HepG2 (cell line): ENCODE results near the gene MTG1. TPM values are rescaled to one million over a fixed set of nuclear protein-coding genes. Genes with fewer than 3 reads are reported as not detected.

Experiments used
- ATAC-seq: fragments of 200-7000 bp; cut with Tn5 transposase; 3 replicates; pipeline ENCODE4 v1.9.1; 2020; ENCODE audit warnings: mild to moderate bottlenecking, moderate library complexity
- BruUV-seq: library from RNA; stranded (reverse); fragments of 400-500 nt; replicated peaks from 2 replicates; lab custom pipeline; 2021; lab: Mats Ljungman, UMichigan
- CTCF ChIA-PET: fragments of 300-600 bp; formaldehyde crosslinking; extraction: SDS; loops from one replicate; lab custom pipeline; 2021; ENCODE audit warnings: low total read pairs, inconsistent platforms, low intra/inter-chr PET ratio; lab: Yijun Ruan, JAX
- POLR2A ChIA-PET: fragments of 350-600 bp; sonication (Branson Sonifier 250); formaldehyde crosslinking; loops from one replicate; lab custom pipeline; 2020; ENCODE audit warnings: antibody characterized with exemption, inconsistent platforms; lab: Yijun Ruan, JAX
- DNase-seq: peaks from one replicate; pipeline ENCODE4 v3.0.0-alpha.2; 2015; ENCODE audit warnings: low spot score
- FAIRE-seq: peaks from 3 replicates; lab custom pipeline; 2011; peaks lifted over from hg19 to GRCh38; lab: Jason Lieb, UNC
- H2AFZ ChIP-seq: one replicate; pipeline ENCODE4 v1.6.1; 2011; ENCODE audit warnings: low read length, inconsistent platforms
- H3K27ac ChIP-seq: fragments of 300-600 bp; 3 replicates; pipeline ENCODE4 v1.8.0; 2011; ENCODE audit warnings: mixed run types, mild to moderate bottlenecking, mixed read lengths, low read length, inconsistent platforms; ENCODE audit not compliant: insufficient read depth; ENCODE audit errors: extremely low read length
- H3K27me3 ChIP-seq, 2 experiments: fragments of 200-600 bp in 1 of 2; 2 replicates in 1 of 2; 3 replicates in 1 of 2; pipeline versions ENCODE4 v1.6.0 to v1.8.0; 2011; ENCODE audit warnings: low read length in 2 of 2, mild to moderate bottlenecking in 2 of 2, moderate library complexity in 2 of 2, inconsistent platforms in 1 of 2; ENCODE audit not compliant: insufficient read depth in 2 of 2, control insufficient read depth in 1 of 2
- H3K36me3 ChIP-seq, 2 experiments: fragments of 200-600 bp in 1 of 2; replicated peaks in 1 of 2; 2 replicates in 1 of 2; 3 replicates in 1 of 2; pipeline versions ENCODE4 v1.5.1 to v1.8.0; 2011; ENCODE audit warnings: low read length in 2 of 2, inconsistent platforms in 1 of 2; ENCODE audit not compliant: insufficient read depth in 2 of 2, control insufficient read depth in 1 of 2
- H3K4me1 ChIP-seq: 2 replicates; pipeline ENCODE4 v1.5.1; 2012; ENCODE audit warnings: low read length, inconsistent platforms; ENCODE audit not compliant: insufficient read depth
- H3K4me2 ChIP-seq: 2 replicates; pipeline ENCODE4 v1.6.0; 2011; ENCODE audit warnings: low read depth, low read length, inconsistent platforms
- H3K4me3 ChIP-seq, 3 experiments: fragments of 200-600 bp in 1 of 3; sonication (generic), shearing (Covaris generic) in 1 of 3; replicated peaks in 1 of 3; 2 replicates each; pipeline ENCODE4 v1.5.1; 2011 to 2016; ENCODE audit warnings: low read length in 3 of 3, inconsistent platforms in 2 of 3, low read depth in 2 of 3, mild to moderate bottlenecking in 2 of 3, control low read depth in 1 of 3, mixed read lengths in 1 of 3; ENCODE audit not compliant: insufficient read depth in 1 of 3
- H3K79me2 ChIP-seq: one replicate; pipeline ENCODE4 v1.6.1; 2011; ENCODE audit warnings: low read length, inconsistent platforms; ENCODE audit not compliant: insufficient read depth
- H3K9ac ChIP-seq: 2 replicates; pipeline ENCODE4 v1.6.0; 2011; ENCODE audit warnings: mild to moderate bottlenecking, low read depth, low read length, inconsistent platforms; ENCODE audit not compliant: insufficient read depth
- H3K9me3 ChIP-seq: 2 replicates; pipeline ENCODE4 v1.5.1; 2012; ENCODE audit warnings: mild to moderate bottlenecking, low read length
- H4K20me1 ChIP-seq: 2 replicates; pipeline ENCODE4 v1.6.0; 2011; ENCODE audit warnings: inconsistent platforms, mild to moderate bottlenecking, low read length, moderate library complexity; ENCODE audit not compliant: insufficient read depth
- AGO1 ChIP-seq: fragments of 200-400 bp; formaldehyde crosslinking; IDR thresholded peaks from 2 replicates; pipeline ENCODE4 v1.6.1; 2017; ENCODE audit warnings: mild to moderate bottlenecking, low read depth, low read length, moderate library complexity; ENCODE audit not compliant: poor library complexity, severe bottlenecking
- AGO2 ChIP-seq: fragments of 200-400 bp; formaldehyde crosslinking; optimal IDR thresholded peaks from 2 replicates; pipeline ENCODE3; 2017; ENCODE audit warnings: mild to moderate bottlenecking, low read depth, low read length, moderate library complexity
- AHDC1 ChIP-seq: sonication (generic); formaldehyde crosslinking; IDR thresholded peaks from 2 replicates; pipeline ENCODE4 v1.5.1; 2020; ENCODE audit warnings: mild to moderate bottlenecking, missing genetic modification reagents, borderline replicate concordance
- CHCHD3 ChIP-seq: sonication (generic); formaldehyde crosslinking; IDR thresholded peaks from 2 replicates; pipeline ENCODE4 v1.8.0; 2022; ENCODE audit warnings: mild to moderate bottlenecking, missing genetic modification reagents, moderate library complexity
- MTERF4 ChIP-seq: sonication (generic); formaldehyde crosslinking; IDR thresholded peaks from 2 replicates; pipeline ENCODE4 v1.8.0; 2023; ENCODE audit warnings: mild to moderate bottlenecking, missing genetic modification reagents
- NONO ChIP-seq, 2 experiments: fragments of 450-650 bp in 1 of 2; sonication (generic) in 1 of 2; formaldehyde crosslinking in 1 of 2; IDR thresholded peaks in 1 of 2; conservative IDR thresholded peaks in 1 of 2; 2 replicates each; pipeline versions ENCODE4 v1.6.1 to v1.8.0; 2017 to 2022; ENCODE audit warnings: mild to moderate bottlenecking in 1 of 2, missing genetic modification reagents in 1 of 2, moderate library complexity in 1 of 2
- NPAS2 ChIP-seq: sonication (generic); formaldehyde crosslinking; IDR thresholded peaks from 2 replicates; pipeline ENCODE4 v1.8.0; 2022; ENCODE audit warnings: mild to moderate bottlenecking, missing genetic modification reagents, borderline replicate concordance
- PAX8 ChIP-seq: sonication (generic); formaldehyde crosslinking; IDR thresholded peaks from 2 replicates; pipeline ENCODE4 v1.8.0; 2022; ENCODE audit warnings: mild to moderate bottlenecking, missing genetic modification reagents, borderline replicate concordance
- SRSF1 ChIP-seq: fragments of 200-400 bp; formaldehyde crosslinking; optimal IDR thresholded peaks from 2 replicates; pipeline ENCODE3; 2017; ENCODE audit warnings: mild to moderate bottlenecking, low read depth, low read length, moderate library complexity
- ZBTB38 ChIP-seq: sonication (generic); formaldehyde crosslinking; IDR thresholded peaks from 2 replicates; pipeline ENCODE4 v1.5.1; 2020; ENCODE audit warnings: mild to moderate bottlenecking, missing genetic modification reagents
- ZNF235 ChIP-seq: sonication (generic); formaldehyde crosslinking; IDR thresholded peaks from 2 replicates; pipeline ENCODE4 v1.8.1; 2023; ENCODE audit warnings: mild to moderate bottlenecking, missing genetic modification reagents, borderline replicate concordance
- ZNF546 ChIP-seq: sonication (generic); formaldehyde crosslinking; conservative IDR thresholded peaks from 2 replicates; pipeline ENCODE4 v1.8.1; 2023; ENCODE audit warnings: mild to moderate bottlenecking, missing genetic modification reagents
- WGBS: methylation state at CpG from one replicate; pipeline ENCODE4 v1.1.6; 2017; ENCODE audit warnings: low lambda C conversion rate; 5-methylcytosine and 5-hydroxymethylcytosine counted together
- in situ Hi-C: cut with HindIII; loops from 2 replicates; pipeline ENCODE4 v1.10.0; 2017; ENCODE audit warnings: low pct_unique_long_range_greater_than_20kb; ENCODE audit not compliant: extremely low pct_ligation_motif_present
- intact Hi-C: fragments of 100-400 bp; cut with micrococcal nuclease; formaldehyde crosslinking; loops from one replicate; pipeline ENCODE4 v1.10.0; 2022; ENCODE audit not compliant: unreplicated experiment
- polyA plus RNA-seq, 8 experiments: library from polyadenylated mRNA; depleted of rRNA in 3 of 8; stranded (reverse) in 7 of 8; unstranded in 1 of 8; fragments of >200 nt; fragmentation: Illumina TruSeq in 4 of 8; extraction: Trizol in 4 of 8; gene quantifications; 2 replicates each; pipeline versions ENCODE4 v1.2.1 to v1.2.3, GENCODE V29; 2011 to 2016; ENCODE audit warnings: low read depth in 4 of 8, missing spikeins in 1 of 8, mixed read lengths in 1 of 8; ENCODE audit not compliant: insufficient read depth in 1 of 8
- total RNA-seq, 5 experiments: library from RNA; depleted of rRNA; stranded (reverse); fragments of >200 nt; fragmentation: Illumina TruSeq; extraction: Trizol; gene quantifications; 2 replicates each; pipeline ENCODE4 v1.2.3, GENCODE V29; 2016; ENCODE audit warnings: low read depth in 1 of 5

MTG1 gene
- total and polyA plus RNA-seq, 2 of the 13 experiments (the other 11 are each of a cell fraction or from before 2014, with no cell fraction given) = 42.0 to 103 TPM

GRCh38 chr10:133377025-133377817, 16.7 kb upstream of the MTG1 start:
- Histone ChIP-seq H3K4me2 (peak overlapping the region; percentile 93), H3K4me3 (peak overlapping the region in 2 of 3 experiments; percentile 72 to 86; a peak in 4 of 6 replicates), H4K20me1 (no peaks in the 10 kb centered on the region), H2AFZ (no peak overlapping the region), H3K36me3 (no peaks in the 10 kb centered on the region), H3K79me2 (peaks cover 2% of the 10 kb centered on the region), H3K9me3 (no peaks in the 10 kb centered on the region), H3K27ac (no peak overlapping the region), H3K9ac (peak overlapping the region; percentile 79; the same call in 1 of the 2 replicates), H3K4me1 (peaks cover 26% of the 10 kb centered on the region), H3K27me3 (peaks cover 0 to 3% of the 10 kb centered on the region in 2 experiments; a peak in 1 of 5 replicates)
- in situ Hi-C loops (no loop called here), intact Hi-C loops (loop anchor here (10.0 kb wide), 1 partner anchor 52 kb away; no protein-coding TSS in a partner anchor)
- no peak for ATAC-seq
- no TSS peak for BruUV-seq
- TF ChIP-seq AHDC1 (CRISPR knock-in tag) (no peak), AGO2 (peak; percentile 1), MTERF4 (CRISPR knock-in tag) (0 out of 2 replicates have a peak, but pooled peaks have one; percentile 51), ZBTB38 (CRISPR knock-in tag) (peak; percentile 75; the same call in 1 of the 2 replicates), NONO (IDR thresholded peaks at IDR 0.05) (no peak), NONO (CRISPR knock-in tag; conservative IDR thresholded peaks at IDR 0.05) (0 out of 2 replicates have a peak, but pooled peaks have one; percentile 39), ZNF546 (CRISPR knock-in tag) (no peak), SRSF1 (peak; percentile 31), AGO1 (no peak), NPAS2 (CRISPR knock-in tag) (no peak), ZNF235 (CRISPR knock-in tag) (0 out of 2 replicates have a peak, but pooled peaks have one; percentile 18), PAX8 (CRISPR knock-in tag) (peak; percentile 23; the same call in 1 of the 2 replicates), CHCHD3 (CRISPR knock-in tag) (peak; percentile 58; the same call in 1 of the 2 replicates)
- ChIA-PET CTCF (no interaction called here), POLR2A (interaction anchor here (1.1 to 4.6 kb wide), 6 partner anchors 11 to 53 kb away, joined by 4 to 78 read pairs (median 16); partner anchors contain the start of genes FUOM, MTG1 and PRAP1)
- WGBS = 80% methylated on average over 12 of the region's 30 CpGs
- no peak for FAIRE-seq
- no peak for DNase-seq
